Measurements from ENCODE around the gene ROBO4.

Gene ROBO4

DNA sequence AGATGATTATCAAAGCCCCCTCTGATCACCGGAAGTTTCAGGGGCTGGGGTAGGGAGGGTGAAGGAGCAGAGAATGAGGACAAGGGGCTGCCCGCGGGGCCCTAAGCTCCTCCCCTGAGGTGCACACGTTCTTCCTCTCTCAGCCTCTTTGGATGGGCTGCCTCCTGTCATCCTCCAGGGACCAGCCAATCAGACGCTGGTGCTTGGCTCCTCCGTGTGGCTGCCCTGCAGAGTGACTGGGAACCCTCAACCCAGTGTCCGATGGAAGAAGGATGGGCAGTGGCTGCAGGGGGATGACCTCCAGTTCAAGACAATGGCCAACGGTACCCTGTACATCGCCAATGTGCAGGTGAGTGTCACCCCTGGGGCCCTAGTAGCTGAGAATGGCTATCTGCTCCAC lies 24.9 kb downstream of the ROBO4 start:
- no peak for DNase-seq (ENCODE audit: low read depth)

DNA sequence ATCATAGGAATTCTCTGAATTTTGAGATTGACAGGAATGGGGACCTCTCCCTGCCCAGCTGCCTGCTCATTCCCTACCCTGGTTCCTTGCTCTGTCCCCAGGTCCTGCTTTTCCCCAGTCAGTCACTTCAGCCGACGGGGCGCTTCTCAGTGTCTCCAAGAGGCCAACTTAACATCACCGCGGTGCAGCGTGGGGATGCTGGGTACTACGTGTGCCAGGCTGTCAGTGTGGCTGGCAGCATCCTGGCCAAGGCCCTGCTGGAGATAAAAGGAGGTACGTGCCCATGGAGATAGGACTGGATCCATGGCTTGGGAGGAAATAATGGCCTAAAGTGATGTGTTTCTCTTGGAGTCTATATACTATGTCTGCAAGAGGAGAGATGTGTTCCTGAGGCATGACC lies 25.4 kb downstream of the ROBO4 start:
- DNase-seq (ENCODE audit: low read depth) = no peak

DNA sequence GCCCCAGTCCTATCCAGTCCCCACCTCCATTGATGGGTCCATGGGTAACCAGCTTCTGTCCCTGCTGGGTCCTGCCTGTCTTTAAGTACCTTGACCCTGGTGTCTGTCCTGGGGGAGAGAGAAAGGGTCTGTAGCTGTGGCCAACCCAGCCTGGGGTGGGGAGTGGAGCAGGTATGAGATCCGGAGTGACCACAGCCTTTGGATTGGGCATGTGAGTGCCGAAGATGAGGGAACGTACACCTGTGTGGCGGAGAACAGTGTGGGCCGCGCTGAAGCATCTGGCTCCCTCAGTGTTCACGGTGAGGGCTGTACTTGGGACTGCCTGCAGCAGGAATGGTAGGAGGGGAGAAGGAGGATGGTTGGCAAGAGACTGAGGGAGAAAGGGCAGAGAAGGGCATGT lies 27.2 kb downstream of the ROBO4 start:
- no peak for DNase-seq (ENCODE audit: low read depth)

GRCh38 chr11:124869856-124870387 lies 27.7 kb downstream of the ROBO4 start:
- no peak for DNase-seq (ENCODE audit: low read depth)

DNA sequence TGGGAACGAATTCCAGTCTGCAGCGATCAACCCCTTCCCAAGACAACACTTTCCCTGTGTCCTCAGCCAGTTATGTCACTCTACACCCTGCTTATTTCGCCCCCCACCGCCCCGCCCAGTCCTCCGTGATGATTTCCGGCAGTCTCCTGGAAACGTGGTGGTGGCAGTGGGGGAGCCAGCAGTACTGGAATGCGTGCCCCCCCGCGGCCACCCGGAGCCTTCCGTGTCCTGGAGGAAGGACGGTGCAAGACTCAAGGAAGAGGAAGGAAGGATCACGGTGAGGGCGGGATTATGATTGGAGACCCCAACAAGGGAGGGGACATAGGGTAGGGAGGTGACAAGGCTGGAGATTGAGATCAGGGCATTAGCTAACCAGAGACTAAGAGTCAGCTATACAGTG lies 28.3 kb downstream of the ROBO4 start:
- no peak for DNase-seq (ENCODE audit: low read depth)

DNA sequence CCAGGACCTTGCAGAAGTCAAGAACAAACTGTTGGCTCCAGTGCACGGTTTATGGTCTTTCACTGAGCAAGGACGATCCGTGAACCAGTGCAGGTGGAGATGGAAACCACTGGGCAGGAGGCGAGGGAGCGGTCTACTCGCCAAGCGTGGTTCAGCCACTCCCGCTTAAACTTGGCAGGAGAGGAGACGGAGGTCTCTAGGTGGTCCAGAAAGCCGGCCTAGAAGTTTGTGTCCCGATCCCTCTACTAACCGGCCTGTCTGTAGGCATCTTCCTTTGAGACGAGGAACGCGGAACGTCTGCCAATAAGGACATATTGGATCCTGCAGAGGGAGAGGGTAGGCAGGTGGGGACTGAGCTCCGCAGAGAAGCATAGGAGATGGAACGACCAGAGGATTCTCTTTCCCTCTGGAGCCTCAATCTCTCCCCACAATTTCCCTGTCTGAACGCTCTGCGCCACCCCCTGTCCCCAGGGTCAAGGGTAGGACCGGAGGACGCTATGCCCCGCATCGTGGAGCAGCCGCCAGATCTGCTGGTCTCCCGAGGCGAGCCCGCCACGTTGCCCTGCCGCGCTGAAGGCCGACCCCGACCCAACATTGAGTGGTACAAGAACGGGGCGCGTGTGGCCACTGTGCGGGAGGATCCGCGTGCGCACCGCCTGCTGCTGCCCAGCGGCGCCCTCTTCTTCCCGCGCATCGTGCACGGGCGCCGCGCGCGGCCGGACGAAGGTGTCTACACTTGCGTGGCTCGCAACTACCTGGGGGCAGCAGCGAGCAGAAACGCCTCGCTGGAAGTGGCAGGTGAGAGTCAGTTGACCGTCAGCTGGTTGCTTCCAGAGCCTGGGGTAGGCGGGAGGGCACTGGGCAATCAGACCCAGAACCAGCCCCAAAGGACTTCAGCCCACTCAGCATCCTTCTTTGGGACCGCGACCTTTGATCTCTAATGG lies 29.1 kb downstream of the ROBO4 start:
- no peak for DNase-seq (ENCODE audit: low read depth)

GRCh38 chr11:124867700-124868099 lies 30.0 kb downstream of the ROBO4 start:
- DNase-seq (ENCODE audit: low read depth) = no peak

GRCh38 chr11:124865902-124866851 lies 31.5 kb downstream of the ROBO4 start:
- DNase-seq (ENCODE audit: low read depth) = peak; percentile 15

DNA sequence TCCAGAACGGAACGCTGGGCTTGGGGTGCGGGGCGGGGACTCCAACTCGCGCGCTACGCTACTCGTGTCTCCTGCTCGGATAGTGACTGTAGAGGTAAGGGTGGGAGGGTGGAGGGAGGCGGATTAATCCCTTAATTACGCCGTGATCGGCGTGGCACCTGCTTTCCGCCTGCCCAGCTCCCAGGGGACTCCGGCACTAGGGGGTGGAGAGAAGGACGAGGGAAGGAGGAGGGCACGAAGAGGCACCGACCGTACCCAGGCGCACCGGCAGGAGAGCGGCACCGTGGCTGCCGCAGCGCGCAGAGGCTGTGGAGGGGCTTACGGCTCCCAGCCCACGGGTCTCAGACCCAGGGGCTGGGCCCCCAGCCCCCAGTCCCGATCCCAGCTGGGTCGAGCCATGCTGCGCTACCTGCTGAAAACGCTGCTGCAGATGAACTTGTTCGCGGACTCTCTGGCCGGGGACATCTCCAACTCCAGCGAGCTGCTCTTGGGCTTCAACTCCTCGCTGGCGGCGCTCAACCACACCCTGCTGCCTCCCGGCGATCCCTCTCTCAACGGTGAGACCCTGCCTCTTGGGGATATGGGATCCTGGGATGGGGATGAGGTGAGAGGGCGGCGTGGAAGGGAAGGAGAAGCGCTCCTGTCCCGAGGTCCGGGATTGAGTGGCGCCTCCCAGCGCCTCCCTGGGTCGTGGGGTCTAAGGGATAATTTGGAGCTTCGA lies 32.3 kb downstream of the ROBO4 start, which contains the start of gene ROBO3:
ROBO3 (plus strand) TSS at position 252 of the 721 bp plus-strand sequence; CDS start at position 398, 146 bp downstream.
- DNase-seq (ENCODE audit: low read depth) = no peak

DNA sequence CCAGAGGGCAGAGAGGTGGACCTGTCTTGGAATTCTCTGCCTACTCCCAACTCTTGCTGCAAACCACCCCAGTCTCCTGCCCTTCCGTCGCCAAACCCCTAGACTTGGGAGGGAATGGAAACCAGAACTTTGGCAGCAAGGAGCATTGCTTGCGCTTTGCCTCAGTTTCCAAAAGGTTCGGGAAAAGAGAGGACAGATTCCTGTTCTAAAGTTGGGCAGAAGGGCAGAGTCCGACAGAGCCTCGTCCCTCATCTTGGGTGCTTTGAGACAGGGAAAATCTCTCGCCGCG lies 32.8 kb downstream of the ROBO4 start:
- DNase-seq (ENCODE audit: low read depth) = no peak

- DNase-seq (ENCODE audit: low read depth) = no peak
Observed at GRCh38 chr11:124864176-124864891, 33.3 kb downstream of the ROBO4 start.

DNA sequence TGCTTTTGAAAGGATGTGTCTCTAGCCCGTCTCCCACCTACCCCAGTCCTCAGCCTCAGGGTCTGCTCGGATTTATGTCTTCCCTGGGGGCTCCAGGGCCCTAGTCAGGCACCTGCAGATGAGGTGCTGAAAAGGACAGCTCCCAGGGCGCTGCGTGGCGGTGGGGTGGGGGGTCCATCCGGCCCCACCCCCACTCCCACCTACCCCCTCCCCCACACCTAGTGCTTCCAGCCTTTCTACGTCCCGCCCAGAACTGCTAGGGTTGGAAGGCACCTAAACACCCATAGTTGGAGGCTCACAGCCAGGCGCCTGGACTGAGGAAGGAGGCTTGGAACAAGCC lies 33.9 kb downstream of the ROBO4 start:
- DNase-seq (ENCODE audit: low read depth) = no peak

DNA sequence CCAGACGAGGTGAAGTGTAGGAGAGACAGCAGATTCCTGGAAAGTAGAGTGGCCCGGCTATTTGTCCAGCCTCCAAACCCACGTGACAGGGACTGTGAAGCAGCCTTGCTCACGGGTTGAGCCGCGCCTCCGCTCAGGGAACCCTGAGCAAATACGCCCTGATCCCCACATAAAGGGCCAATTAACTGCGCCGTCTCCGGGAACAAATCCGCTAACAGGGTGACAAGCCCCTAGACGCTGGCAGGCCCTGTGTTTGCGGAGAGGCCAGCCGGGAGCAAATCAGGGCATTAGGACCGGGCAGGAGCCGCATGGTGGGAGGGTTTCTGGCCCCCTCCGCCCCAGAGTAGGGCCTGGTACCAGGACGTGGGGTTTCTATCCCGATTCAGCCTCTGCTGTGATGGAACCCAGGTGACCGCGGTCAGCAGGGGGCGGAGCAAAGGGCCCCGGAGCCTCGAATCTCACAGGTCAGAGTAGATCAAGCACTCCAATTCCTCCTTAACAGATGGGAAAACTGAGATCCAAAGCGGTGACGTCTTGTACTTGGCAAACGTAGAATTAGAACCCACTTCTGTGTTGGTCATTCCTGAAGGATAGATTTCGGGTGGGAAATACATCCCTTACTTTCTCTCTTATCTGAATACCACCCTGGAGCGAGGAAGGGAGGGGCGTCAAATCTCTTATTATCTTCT lies 34.4 kb downstream of the ROBO4 start:
- peak; percentile 21 for DNase-seq (ENCODE audit: low read depth)

GRCh38 chr11:124861670-124862069 lies 36.0 kb downstream of the ROBO4 start:
- DNase-seq (ENCODE audit: low read depth) = no peak

- DNase-seq (ENCODE audit: low read depth) = no peak
Observed at GRCh38 chr11:124859171-124859570, 38.5 kb downstream of the ROBO4 start.

DNA sequence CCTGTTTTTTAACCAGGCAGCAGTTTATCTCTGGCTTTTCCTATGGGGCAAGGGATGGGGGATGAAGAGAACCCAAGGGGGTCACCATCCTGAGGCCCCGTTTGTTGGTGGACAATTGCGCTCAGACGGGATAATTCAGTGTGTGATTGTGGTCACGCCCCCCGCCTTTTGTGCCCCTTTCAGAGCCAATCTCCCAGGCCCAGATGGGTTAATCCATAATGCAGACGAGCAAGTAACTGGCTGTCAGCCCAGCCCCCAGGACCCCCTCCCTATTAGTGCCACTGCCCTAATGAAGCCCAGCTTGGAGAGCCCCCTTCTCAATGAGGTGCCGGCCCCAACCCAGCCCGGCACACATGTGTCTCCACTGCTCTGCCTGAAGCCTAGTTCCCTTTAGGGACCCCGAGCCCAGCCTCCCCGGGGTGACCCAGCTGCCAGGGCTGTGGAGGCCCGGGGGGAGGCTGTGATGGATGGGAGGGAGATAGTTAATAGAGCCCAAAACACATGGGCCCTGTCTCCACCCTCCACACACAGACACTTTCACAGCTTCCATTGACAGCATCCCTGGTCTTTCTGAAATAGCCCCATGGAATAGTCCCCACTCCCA lies 51.5 kb downstream of the ROBO4 start:
- DNase-seq (ENCODE audit: low read depth) = no peak

GRCh38 chr11:124844664-124845079 lies 53.0 kb downstream of the ROBO4 start:
- no peak for DNase-seq (ENCODE audit: low read depth)

DNA sequence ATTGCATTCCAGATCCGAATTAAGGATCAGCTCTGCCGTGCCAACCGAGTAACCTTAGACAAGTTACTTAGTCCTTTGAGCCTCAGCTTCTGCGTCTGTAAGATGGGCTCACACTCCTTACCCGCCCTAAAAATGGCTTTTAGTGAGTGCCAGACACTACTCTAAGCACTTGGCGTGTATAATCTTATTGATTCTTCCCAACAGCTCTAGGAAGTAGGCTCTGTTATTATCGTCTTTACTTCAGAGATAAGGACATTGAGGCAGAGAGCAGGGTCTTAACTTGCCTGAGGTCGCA lies 54.1 kb downstream of the ROBO4 start:
- no peak for DNase-seq (ENCODE audit: low read depth)

DNA sequence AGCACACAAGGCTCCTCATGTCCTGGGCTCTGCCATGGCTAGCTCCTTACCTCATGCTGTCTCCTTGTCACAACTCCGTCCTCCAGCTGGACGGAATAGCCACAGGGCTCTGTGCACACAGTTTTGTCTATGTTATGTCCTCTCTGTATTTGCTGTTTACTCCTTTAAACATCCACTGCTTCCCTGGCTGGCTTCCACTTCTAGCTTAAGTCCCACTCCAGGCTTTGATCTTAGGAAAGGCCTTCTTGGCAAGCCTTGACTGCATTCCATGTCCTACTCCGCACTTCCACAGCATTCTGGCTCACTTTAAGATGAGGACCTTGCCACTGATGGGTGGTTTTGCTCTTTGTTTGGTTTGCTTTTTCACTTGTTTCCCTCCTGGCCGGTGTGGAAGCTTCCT lies 55.4 kb downstream of the ROBO4 start:
- DNase-seq (ENCODE audit: low read depth) = no peak

DNA sequence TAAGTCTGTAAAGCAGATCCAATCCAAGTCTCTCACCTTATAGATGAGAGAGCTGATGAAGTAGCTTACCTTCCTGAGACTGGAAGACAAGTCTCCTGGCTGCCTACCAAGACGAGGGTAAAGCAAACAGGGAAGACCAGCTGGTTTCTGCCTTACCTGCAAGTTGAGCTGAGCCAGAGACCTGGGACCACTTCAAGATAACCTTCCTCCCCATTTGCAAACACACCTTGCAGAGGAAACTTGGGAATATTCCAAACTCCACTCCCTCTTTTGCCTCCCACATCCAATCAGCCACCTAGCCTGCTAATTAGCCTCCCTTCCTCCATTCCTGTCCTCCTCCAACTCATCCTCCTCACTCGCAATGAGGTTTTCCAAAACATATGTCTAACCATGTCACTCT lies 55.8 kb downstream of the ROBO4 start:
- DNase-seq (ENCODE audit: low read depth) = no peak

GRCh38 chr11:124841201-124841600 lies 56.5 kb downstream of the ROBO4 start:
- DNase-seq (ENCODE audit: low read depth) = no peak

Data from amniotic epithelial cell (primary cell).